Neural cell (in vitro differentiated cells): ENCODE data around the gene SYK.

Experiments used
- EP300 ChIP-seq: fragments of 450-650 bp; conservative IDR thresholded peaks from 2 replicates; pipeline ENCODE4 v1.6.1; 2014; ENCODE audit warnings: antibody characterized with exemption, mild to moderate bottlenecking, moderate library complexity; ENCODE audit not compliant: poor library complexity, severe bottlenecking
- POLR2AphosphoS5 ChIP-seq: IDR thresholded peaks from 2 replicates; pipeline ENCODE4 v1.6.1; 2012
- RAD21 ChIP-seq: fragments of 450-650 bp; conservative IDR thresholded peaks from 2 replicates; pipeline ENCODE4 v1.6.1; 2014; ENCODE audit warnings: antibody characterized with exemption, mild to moderate bottlenecking, moderate library complexity
- TAF1 ChIP-seq: IDR thresholded peaks from 2 replicates; pipeline ENCODE4 v1.6.1; 2012; ENCODE audit warnings: low read depth
- TF ChIP-seq, protein P1 (sequence below): fragments of 450-650 bp; IDR thresholded peaks from 2 replicates; pipeline ENCODE4 v1.5.1; 2014; ENCODE audit warnings: antibody characterized with exemption, mild to moderate bottlenecking, moderate library complexity; ENCODE audit not compliant: poor library complexity, severe bottlenecking

GRCh38 chr9:90867101-90867500, 65.5 kb downstream of the SYK start:
- TF ChIP-seq, protein P1, sequence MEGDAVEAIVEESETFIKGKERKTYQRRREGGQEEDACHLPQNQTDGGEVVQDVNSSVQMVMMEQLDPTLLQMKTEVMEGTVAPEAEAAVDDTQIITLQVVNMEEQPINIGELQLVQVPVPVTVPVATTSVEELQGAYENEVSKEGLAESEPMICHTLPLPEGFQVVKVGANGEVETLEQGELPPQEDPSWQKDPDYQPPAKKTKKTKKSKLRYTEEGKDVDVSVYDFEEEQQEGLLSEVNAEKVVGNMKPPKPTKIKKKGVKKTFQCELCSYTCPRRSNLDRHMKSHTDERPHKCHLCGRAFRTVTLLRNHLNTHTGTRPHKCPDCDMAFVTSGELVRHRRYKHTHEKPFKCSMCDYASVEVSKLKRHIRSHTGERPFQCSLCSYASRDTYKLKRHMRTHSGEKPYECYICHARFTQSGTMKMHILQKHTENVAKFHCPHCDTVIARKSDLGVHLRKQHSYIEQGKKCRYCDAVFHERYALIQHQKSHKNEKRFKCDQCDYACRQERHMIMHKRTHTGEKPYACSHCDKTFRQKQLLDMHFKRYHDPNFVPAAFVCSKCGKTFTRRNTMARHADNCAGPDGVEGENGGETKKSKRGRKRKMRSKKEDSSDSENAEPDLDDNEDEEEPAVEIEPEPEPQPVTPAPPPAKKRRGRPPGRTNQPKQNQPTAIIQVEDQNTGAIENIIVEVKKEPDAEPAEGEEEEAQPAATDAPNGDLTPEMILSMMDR: no peak
- no peak for TF ChIP-seq POLR2AphosphoS5
- no peak for TF ChIP-seq RAD21
- TF ChIP-seq TAF1: no peak
- no peak for TF ChIP-seq EP300
